ENCODE measurements around the gene ZBTB18. TPM values are rescaled to one million over a fixed set of nuclear protein-coding genes. Genes with fewer than 3 reads are reported as not detected.

Gene ZBTB18
- total and polyA plus RNA-seq, 2 experiments from 2014 or later, result 1.2 to 10.9 TPM

- Histone ChIP-seq H4K20me1 (ENCODE audit: insufficient read depth, poor library complexity, severe bottlenecking) (no peaks in the 10 kb centered on the region), H3K4me3 (no peak overlapping the region), H3K9me3 (ENCODE audit: low read depth) (no peaks in the 10 kb centered on the region), H3K4me2 (no peak overlapping the region), H3K4me1 (ENCODE audit: insufficient read depth) (peaks cover 6% of the 10 kb centered on the region), H2AFZ (no peak overlapping the region), H3K27ac (no peak overlapping the region), H3K79me2 (peaks cover 6% of the 10 kb centered on the region), H3K27me3 (no peaks in the 10 kb centered on the region), H3K36me3 (replicated peaks; ENCODE audit: insufficient read depth, low read depth) (no peaks in the 10 kb centered on the region), H3K9me2 (replicated peaks; ENCODE audit: insufficient read depth) (no peaks in the 10 kb centered on the region)
- no peak for DNase-seq (ENCODE audit: low spot score)
- 84% methylated on average over 1 of the region's 1 CpG for WGBS (ENCODE audit: low lambda C conversion rate, missing lambda C conversion rate)
- TF ChIP-seq, protein P1, sequence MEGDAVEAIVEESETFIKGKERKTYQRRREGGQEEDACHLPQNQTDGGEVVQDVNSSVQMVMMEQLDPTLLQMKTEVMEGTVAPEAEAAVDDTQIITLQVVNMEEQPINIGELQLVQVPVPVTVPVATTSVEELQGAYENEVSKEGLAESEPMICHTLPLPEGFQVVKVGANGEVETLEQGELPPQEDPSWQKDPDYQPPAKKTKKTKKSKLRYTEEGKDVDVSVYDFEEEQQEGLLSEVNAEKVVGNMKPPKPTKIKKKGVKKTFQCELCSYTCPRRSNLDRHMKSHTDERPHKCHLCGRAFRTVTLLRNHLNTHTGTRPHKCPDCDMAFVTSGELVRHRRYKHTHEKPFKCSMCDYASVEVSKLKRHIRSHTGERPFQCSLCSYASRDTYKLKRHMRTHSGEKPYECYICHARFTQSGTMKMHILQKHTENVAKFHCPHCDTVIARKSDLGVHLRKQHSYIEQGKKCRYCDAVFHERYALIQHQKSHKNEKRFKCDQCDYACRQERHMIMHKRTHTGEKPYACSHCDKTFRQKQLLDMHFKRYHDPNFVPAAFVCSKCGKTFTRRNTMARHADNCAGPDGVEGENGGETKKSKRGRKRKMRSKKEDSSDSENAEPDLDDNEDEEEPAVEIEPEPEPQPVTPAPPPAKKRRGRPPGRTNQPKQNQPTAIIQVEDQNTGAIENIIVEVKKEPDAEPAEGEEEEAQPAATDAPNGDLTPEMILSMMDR (IDR thresholded peaks at IDR 0.05; ENCODE audit: poor library complexity), result no peak
Observed at GRCh38 chr1:244060117-244060516, 9.0 kb downstream of the ZBTB18 start.

GRCh38 chr1:244060686-244061085, 9.6 kb downstream of the ZBTB18 start:
- H3K36me3 ChIP-seq (replicated peaks; ENCODE audit: insufficient read depth, low read depth), result no peaks in the 10 kb centered on the region
- no peak overlapping the region for H3K4me3 ChIP-seq
- H3K79me2 ChIP-seq, result peaks cover 4% of the 10 kb centered on the region
- 66% methylated on average over 2 of the region's 2 CpGs for WGBS (ENCODE audit: low lambda C conversion rate, missing lambda C conversion rate)
- no peak overlapping the region for H2AFZ ChIP-seq
- TF ChIP-seq EZH2 (IDR thresholded peaks at IDR 0.05; ENCODE audit: borderline replicate concordance), result no peak
- no peak for TF ChIP-seq EZH2phosphoT487 (IDR thresholded peaks at IDR 0.05; ENCODE audit: low read depth, severe bottlenecking, unreplicated experiment)
- TF ChIP-seq, protein P1 (IDR thresholded peaks at IDR 0.05; ENCODE audit: poor library complexity), result no peak
- no peaks in the 10 kb centered on the region for H4K20me1 ChIP-seq (ENCODE audit: insufficient read depth, poor library complexity, severe bottlenecking)
- no peaks in the 10 kb centered on the region for H3K27me3 ChIP-seq
- no peaks in the 10 kb centered on the region for H3K9me3 ChIP-seq (ENCODE audit: low read depth)
- peaks cover 2% of the 10 kb centered on the region for H3K4me1 ChIP-seq (ENCODE audit: insufficient read depth)
- no peak overlapping the region for H3K27ac ChIP-seq
- no peaks in the 10 kb centered on the region for H3K9me2 ChIP-seq (replicated peaks; ENCODE audit: insufficient read depth)
- no peak for DNase-seq (ENCODE audit: low spot score)
- peak overlapping the region; percentile 30 for H3K4me2 ChIP-seq

GRCh38 chr1:244062156-244062725, 11.2 kb downstream of the ZBTB18 start:
- no peaks in the 10 kb centered on the region for H3K79me2 ChIP-seq
- DNase-seq (ENCODE audit: low spot score), result no peak
- no peak overlapping the region for H3K27ac ChIP-seq
- no peaks in the 10 kb centered on the region for H3K36me3 ChIP-seq (replicated peaks; ENCODE audit: insufficient read depth, low read depth)
- H3K9me3 ChIP-seq (ENCODE audit: low read depth), result no peaks in the 10 kb centered on the region
- peaks cover 2% of the 10 kb centered on the region for H3K4me1 ChIP-seq (ENCODE audit: insufficient read depth)
- TF ChIP-seq, protein P1 (IDR thresholded peaks at IDR 0.05; ENCODE audit: poor library complexity), result no peak
- TF ChIP-seq EZH2phosphoT487 (IDR thresholded peaks at IDR 0.05; ENCODE audit: low read depth, severe bottlenecking, unreplicated experiment) (no peak), EZH2 (IDR thresholded peaks at IDR 0.05; ENCODE audit: borderline replicate concordance) (no peak)
- no peak overlapping the region for H3K4me3 ChIP-seq
- H3K27me3 ChIP-seq, result no peaks in the 10 kb centered on the region
- H2AFZ ChIP-seq, result no peak overlapping the region
- 82% methylated on average over 4 of the region's 4 CpGs for WGBS (ENCODE audit: low lambda C conversion rate, missing lambda C conversion rate)
- no peaks in the 10 kb centered on the region for H3K9me2 ChIP-seq (replicated peaks; ENCODE audit: insufficient read depth)
- H3K4me2 ChIP-seq, result no peak overlapping the region
- no peaks in the 10 kb centered on the region for H4K20me1 ChIP-seq (ENCODE audit: insufficient read depth, poor library complexity, severe bottlenecking)

- Histone ChIP-seq H3K4me2 (no peak overlapping the region), H3K79me2 (no peaks in the 10 kb centered on the region), H3K4me1 (ENCODE audit: insufficient read depth) (peaks cover 14% of the 10 kb centered on the region), H2AFZ (no peak overlapping the region), H3K27ac (no peak overlapping the region), H3K36me3 (replicated peaks; ENCODE audit: insufficient read depth, low read depth) (no peaks in the 10 kb centered on the region), H4K20me1 (ENCODE audit: insufficient read depth, poor library complexity, severe bottlenecking) (no peaks in the 10 kb centered on the region), H3K4me3 (no peak overlapping the region), H3K27me3 (no peaks in the 10 kb centered on the region), H3K9me3 (ENCODE audit: low read depth) (no peaks in the 10 kb centered on the region), H3K9me2 (replicated peaks; ENCODE audit: insufficient read depth) (no peaks in the 10 kb centered on the region)
- TF ChIP-seq EZH2phosphoT487 (IDR thresholded peaks at IDR 0.05; ENCODE audit: low read depth, severe bottlenecking, unreplicated experiment) (no peak), EZH2 (IDR thresholded peaks at IDR 0.05; ENCODE audit: borderline replicate concordance) (no peak)
- TF ChIP-seq, protein P1 (IDR thresholded peaks at IDR 0.05; ENCODE audit: poor library complexity), result no peak
- no peak for DNase-seq (ENCODE audit: low spot score)
- 63% methylated on average over 6 of the region's 6 CpGs for WGBS (ENCODE audit: low lambda C conversion rate, missing lambda C conversion rate)
Observed at GRCh38 chr1:244063498-244063897, 12.4 kb downstream of the ZBTB18 start.

Data from hepatocyte (in vitro differentiated cells).